ENCODE data around the gene IMPDH1.

The IMPDH1 gene

GRCh38 chr7:128404886-128405470 is 4.8 kb downstream of the IMPDH1 start:
- no peak for DNase-seq

GRCh38 chr7:128404143-128404681 is 5.6 kb downstream of the IMPDH1 start:
- no peak for DNase-seq

GRCh38 chr7:128403676-128404075 is 6.1 kb downstream of the IMPDH1 start:
- no peak for DNase-seq

GRCh38 chr7:128402356-128402755 is 7.4 kb downstream of the IMPDH1 start:
- DNase-seq, result no peak

GRCh38 chr7:128400566-128400965 is 9.2 kb downstream of the IMPDH1 start:
- DNase-seq, result no peak

GRCh38 chr7:128399991-128400390 is 9.8 kb downstream of the IMPDH1 start:
- no peak for DNase-seq

GRCh38 chr7:128398841-128399135 is 11.0 kb downstream of the IMPDH1 start:
- no peak for DNase-seq

GRCh38 chr7:128398016-128398840 is 11.6 kb downstream of the IMPDH1 start:
- no peak for DNase-seq

GRCh38 chr7:128396357-128396756 is 13.4 kb downstream of the IMPDH1 start:
- DNase-seq, result no peak

GRCh38 chr7:128395748-128396147 is 14.0 kb downstream of the IMPDH1 start:
- DNase-seq, result no peak

GRCh38 chr7:128394904-128395496 is 14.8 kb downstream of the IMPDH1 start:
- DNase-seq, result no peak

GRCh38 chr7:128393526-128394330 is 16.1 kb downstream of the IMPDH1 start:
- DNase-seq, result no peak

- DNase-seq, result no peak
Observed at GRCh38 chr7:128392446-128393327, 17.1 kb downstream of the IMPDH1 start.

GRCh38 chr7:128391805-128392204 is 18.0 kb downstream of the IMPDH1 start:
- DNase-seq, result no peak

GRCh38 chr7:128390871-128391565 is 18.8 kb downstream of the IMPDH1 start:
- no peak for DNase-seq

- no peak for DNase-seq
Observed at GRCh38 chr7:128389618-128390329, 20.0 kb downstream of the IMPDH1 start.

- no peak for DNase-seq
Observed at GRCh38 chr7:128389085-128389617, 20.6 kb downstream of the IMPDH1 start.

- DNase-seq, result no peak
Observed at GRCh38 chr7:128388145-128388485, 21.7 kb downstream of the IMPDH1 start.

- peak; percentile 64 for DNase-seq
Observed at GRCh38 chr7:128387216-128388144, 22.3 kb downstream of the IMPDH1 start.
